Measurements from ENCODE around the gene INSM1. TPM values are rescaled to one million over a fixed set of nuclear protein-coding genes. Genes with fewer than 3 reads are reported as not detected.

The INSM1 gene
- total RNA-seq, 6 experiments from 2014 or later: not detected

DNA sequence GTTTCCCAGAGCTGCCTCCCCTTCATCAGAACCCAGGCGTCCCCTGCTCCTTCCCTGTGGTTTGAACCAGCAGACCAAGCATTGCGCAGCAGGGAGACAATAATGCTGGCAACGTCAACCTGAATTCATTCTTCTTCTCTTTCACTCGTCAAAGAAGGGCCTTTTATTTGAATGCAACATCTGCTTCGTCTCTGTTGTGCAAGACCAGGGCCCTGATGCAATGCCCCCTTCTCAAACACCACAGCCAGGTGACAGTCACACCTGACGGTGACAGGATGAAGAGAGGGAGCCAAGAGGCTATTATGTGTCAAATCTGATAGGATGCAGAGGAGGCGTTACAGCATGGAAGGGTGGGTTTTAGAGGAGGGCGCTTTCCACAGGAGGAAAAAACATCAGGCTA is 8.0 kb downstream of the INSM1 start:
- H3K36me3 ChIP-seq: no peaks in the 10 kb centered on the region
- intact Hi-C loops (cut with DNase I): no loop called here
- no peaks in the 10 kb centered on the region for H3K9me3 ChIP-seq
- peaks cover 0 to 2% of the 10 kb centered on the region in 2 donors for H3K27me3 ChIP-seq
- TF ChIP-seq POLR2A (IDR thresholded peaks at IDR 0.05): no peak
- TF ChIP-seq, protein P1, sequence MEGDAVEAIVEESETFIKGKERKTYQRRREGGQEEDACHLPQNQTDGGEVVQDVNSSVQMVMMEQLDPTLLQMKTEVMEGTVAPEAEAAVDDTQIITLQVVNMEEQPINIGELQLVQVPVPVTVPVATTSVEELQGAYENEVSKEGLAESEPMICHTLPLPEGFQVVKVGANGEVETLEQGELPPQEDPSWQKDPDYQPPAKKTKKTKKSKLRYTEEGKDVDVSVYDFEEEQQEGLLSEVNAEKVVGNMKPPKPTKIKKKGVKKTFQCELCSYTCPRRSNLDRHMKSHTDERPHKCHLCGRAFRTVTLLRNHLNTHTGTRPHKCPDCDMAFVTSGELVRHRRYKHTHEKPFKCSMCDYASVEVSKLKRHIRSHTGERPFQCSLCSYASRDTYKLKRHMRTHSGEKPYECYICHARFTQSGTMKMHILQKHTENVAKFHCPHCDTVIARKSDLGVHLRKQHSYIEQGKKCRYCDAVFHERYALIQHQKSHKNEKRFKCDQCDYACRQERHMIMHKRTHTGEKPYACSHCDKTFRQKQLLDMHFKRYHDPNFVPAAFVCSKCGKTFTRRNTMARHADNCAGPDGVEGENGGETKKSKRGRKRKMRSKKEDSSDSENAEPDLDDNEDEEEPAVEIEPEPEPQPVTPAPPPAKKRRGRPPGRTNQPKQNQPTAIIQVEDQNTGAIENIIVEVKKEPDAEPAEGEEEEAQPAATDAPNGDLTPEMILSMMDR (IDR thresholded peaks at IDR 0.05): no peak
- H3K4me1 ChIP-seq: no peaks in the 10 kb centered on the region
- H3K4me3 ChIP-seq: no peak overlapping the region
- H3K27ac ChIP-seq: no peak overlapping the region
- DNase-seq (no peak), ATAC-seq (no peak)
- 34% methylated on average over 8 of the region's 8 CpGs for WGBS (ENCODE audit: insufficient coverage, low coverage, low lambda C conversion rate, missing lambda C conversion rate)

DNA sequence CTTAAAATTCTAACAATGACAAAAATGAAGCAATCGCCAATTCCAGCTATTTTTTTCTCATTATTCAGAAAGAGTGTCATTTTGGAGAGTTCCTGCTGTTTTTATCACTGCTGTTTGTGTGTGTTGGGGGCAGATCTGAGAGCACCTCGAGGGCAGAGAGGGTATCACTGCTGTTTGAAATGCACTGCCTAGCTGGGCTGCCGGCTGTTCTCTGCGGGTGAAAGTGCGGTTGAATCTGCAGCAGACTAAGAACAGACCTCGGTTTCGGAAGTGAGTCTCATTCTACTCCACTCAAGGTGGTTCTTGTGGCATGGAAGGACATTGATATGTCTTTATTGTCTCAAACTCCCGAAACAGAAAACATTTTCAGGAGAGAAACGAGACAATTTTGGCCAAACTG is 18.3 kb downstream of the INSM1 start:
- H3K4me1 ChIP-seq: no peaks in the 10 kb centered on the region
- no peaks in the 10 kb centered on the region for H3K9me3 ChIP-seq
- H3K4me3 ChIP-seq: no peak overlapping the region
- intact Hi-C loops (cut with DNase I): no loop called here
- WGBS (ENCODE audit: insufficient coverage, low coverage, low lambda C conversion rate, missing lambda C conversion rate): 45% methylated on average over 9 of the region's 9 CpGs
- DNase-seq (no peak), ATAC-seq (no peak)
- TF ChIP-seq POLR2A (IDR thresholded peaks at IDR 0.05): no peak
- TF ChIP-seq, protein P1 (IDR thresholded peaks at IDR 0.05): no peak
- no peaks in the 10 kb centered on the region for H3K27me3 ChIP-seq
- H3K27ac ChIP-seq: no peak overlapping the region
- peaks cover 0 to 7% (median 0%) of the 10 kb centered on the region in 4 donors for H3K36me3 ChIP-seq

DNA sequence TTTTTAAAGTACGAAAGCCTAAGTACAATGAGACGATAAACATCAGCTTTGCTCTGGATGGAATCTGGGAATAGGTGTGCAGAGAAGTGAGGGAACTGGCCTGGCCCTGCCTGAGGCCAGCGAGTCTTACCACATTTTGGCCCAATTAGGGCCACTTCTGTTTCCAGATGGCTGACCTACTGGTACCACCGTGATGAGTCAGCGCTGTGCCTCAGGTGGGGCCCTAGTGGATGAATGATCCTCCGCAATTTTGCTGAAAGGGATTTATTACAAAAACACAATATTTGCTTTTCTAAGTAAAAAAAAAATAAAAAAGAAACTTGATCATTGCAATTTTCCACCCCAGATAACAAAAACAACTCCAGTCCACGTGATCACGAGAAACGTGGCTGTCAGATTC is 22.5 kb downstream of the INSM1 start:
- H3K4me3 ChIP-seq: no peak overlapping the region
- peaks cover 0 to 28% (median 8%) of the 10 kb centered on the region in 4 donors for H3K36me3 ChIP-seq
- H3K9me3 ChIP-seq: no peaks in the 10 kb centered on the region
- no peak for ATAC-seq
- intact Hi-C loops (cut with DNase I): no loop called here
- no peak for DNase-seq
- no peak for TF ChIP-seq POLR2A (IDR thresholded peaks at IDR 0.05)
- TF ChIP-seq, protein P1 (IDR thresholded peaks at IDR 0.05): no peak
- H3K4me1 ChIP-seq: no peaks in the 10 kb centered on the region
- 89% methylated on average over 8 of the region's 9 CpGs for WGBS (ENCODE audit: insufficient coverage, low coverage, low lambda C conversion rate, missing lambda C conversion rate)
- no peaks in the 10 kb centered on the region for H3K27me3 ChIP-seq
- H3K27ac ChIP-seq: no peak overlapping the region

DNA sequence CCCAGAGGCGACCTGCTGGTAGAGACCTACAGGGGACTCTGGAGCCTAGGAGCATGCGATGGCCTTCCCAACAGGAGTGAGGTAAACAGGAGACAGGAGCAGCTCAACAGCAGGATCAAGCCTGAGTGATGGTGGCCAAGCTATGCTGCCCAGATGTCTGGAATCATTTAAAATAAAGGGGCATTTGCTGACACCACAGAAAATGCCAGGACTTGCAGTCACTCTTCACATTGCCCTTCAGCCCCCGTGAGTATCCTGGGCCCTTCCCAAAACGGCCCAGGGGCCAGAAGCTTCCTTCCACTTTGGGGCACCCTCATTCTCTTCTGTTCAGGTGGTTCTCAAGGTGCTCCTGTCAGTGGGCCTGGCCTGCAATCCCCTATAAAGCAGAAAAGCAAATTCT is 23.2 kb downstream of the INSM1 start:
- WGBS (ENCODE audit: insufficient coverage, low coverage, low lambda C conversion rate, missing lambda C conversion rate): 100% methylated on average over 1 of the region's 4 CpGs
- ATAC-seq (no peak), DNase-seq (no peak)
- peaks cover 0 to 28% (median 10%) of the 10 kb centered on the region in 4 donors for H3K36me3 ChIP-seq
- H3K4me1 ChIP-seq: no peaks in the 10 kb centered on the region
- H3K27me3 ChIP-seq: no peaks in the 10 kb centered on the region
- no peak overlapping the region for H3K27ac ChIP-seq
- intact Hi-C loops (cut with DNase I): no loop called here
- no peak overlapping the region for H3K4me3 ChIP-seq
- TF ChIP-seq, protein P1 (IDR thresholded peaks at IDR 0.05): no peak
- no peak for TF ChIP-seq POLR2A (IDR thresholded peaks at IDR 0.05)
- H3K9me3 ChIP-seq: no peaks in the 10 kb centered on the region

DNA sequence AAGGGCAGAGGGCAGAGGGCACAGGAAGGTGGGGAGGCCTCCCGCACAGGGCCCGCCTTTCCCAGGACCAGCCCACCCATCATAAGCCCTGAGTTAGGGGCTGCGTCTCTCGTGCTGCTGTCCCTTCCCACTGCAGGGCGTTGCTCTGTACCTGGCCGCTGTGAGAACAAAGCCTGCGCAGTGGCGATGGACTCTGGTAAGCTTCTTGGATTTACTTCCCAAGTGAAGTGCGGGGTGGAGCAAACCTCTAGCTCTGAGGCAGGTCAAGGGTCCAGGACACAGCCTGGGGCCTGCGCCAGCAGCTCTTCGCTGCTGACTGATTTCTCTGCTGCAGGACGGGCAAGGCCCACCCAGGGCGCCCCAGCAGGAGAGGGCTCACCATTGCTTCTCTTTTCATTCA is 23.9 kb downstream of the INSM1 start:
- intact Hi-C loops (cut with DNase I): no loop called here
- DNase-seq (no peak), ATAC-seq (peak in 1 of 4 donors; percentile 5)
- Histone ChIP-seq H3K27me3 (no peaks in the 10 kb centered on the region), H3K4me1 (no peaks in the 10 kb centered on the region), H3K9me3 (no peaks in the 10 kb centered on the region), H3K4me3 (no peak overlapping the region), H3K27ac (no peak overlapping the region), H3K36me3 (peaks cover 0 to 28% (median 10%) of the 10 kb centered on the region in 4 donors)
- WGBS (ENCODE audit: insufficient coverage, low coverage, low lambda C conversion rate, missing lambda C conversion rate): 79% methylated on average over 7 of the region's 13 CpGs
- TF ChIP-seq, protein P1 (IDR thresholded peaks at IDR 0.05): no peak
- no peak for TF ChIP-seq POLR2A (IDR thresholded peaks at IDR 0.05)

All from right lobe of liver (tissue), 6 donors.